ENCODE results near the gene DCLK2. TPM values are rescaled to one million over a fixed set of nuclear protein-coding genes. Genes with fewer than 3 reads are reported as not detected.

Gene DCLK2
- total and polyA plus RNA-seq, 2 of the 8 experiments (the other 6 are each of a cell fraction or from before 2014, with no cell fraction given): 0.32 to 0.37 TPM

DNA sequence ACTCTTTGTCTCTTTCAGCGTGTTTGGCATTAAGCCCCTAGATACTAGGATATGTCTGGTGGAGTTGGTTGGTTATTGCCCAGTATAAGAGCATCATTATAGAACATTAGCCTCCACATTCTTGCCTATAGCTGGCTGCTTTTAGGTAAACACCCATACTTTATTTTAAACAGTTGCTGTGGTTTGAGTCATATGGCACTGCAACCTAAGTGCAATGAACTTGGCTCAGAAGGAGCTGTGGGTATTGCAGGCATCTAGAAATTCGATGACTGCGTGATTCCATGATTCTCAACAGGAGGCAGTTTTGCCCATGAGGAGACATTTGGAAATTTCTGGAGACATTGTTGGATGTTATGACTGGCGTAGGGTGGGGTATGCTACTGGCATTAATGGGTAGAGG is 49.5 kb downstream of the DCLK2 start (continued):
- TF ChIP-seq CTCF (IDR thresholded peaks at IDR 0.05; ENCODE audit: control extremely low read depth in 1 of 3, insufficient read depth in 1 of 3, low read depth in 1 of 3, low read length in 3 of 3) (no peak), TAF7 (optimal IDR thresholded peaks at IDR 0.05; ENCODE audit: borderline replicate concordance, low read depth, low read length) (no peak)
